Liver (tissue), 9 donors: ENCODE data around the gene CDC42BPB. TPM values are rescaled to one million over a fixed set of nuclear protein-coding genes. Genes with fewer than 3 reads are reported as not detected.

Experiments
- DNase-seq: peaks from one replicate; pipeline ENCODE4 v3.0.0-alpha.2; 2017; ENCODE audit warnings: low spot score
- H3K27ac ChIP-seq, 2 donors: one replicate each; pipeline ENCODE4 v1.7.0; 2013; ENCODE audit warnings: inconsistent platforms in 2 of 2, low read length in 2 of 2, control low read depth in 1 of 2, low read depth in 1 of 2, mild to moderate bottlenecking in 1 of 2
- H3K27me3 ChIP-seq, 4 donors: one replicate each; pipeline versions ENCODE4 v1.6.1 to v1.7.0; 2013; ENCODE audit warnings: low read length in 3 of 4, inconsistent platforms in 1 of 4, mild to moderate bottlenecking in 1 of 4, moderate library complexity in 1 of 4; ENCODE audit not compliant: control insufficient read depth in 4 of 4, insufficient read depth in 4 of 4
- H3K36me3 ChIP-seq, 4 donors: one replicate each; pipeline versions ENCODE4 v1.6.1 to v1.7.0; 2013; ENCODE audit warnings: low read length in 3 of 4, mild to moderate bottlenecking in 3 of 4, low read depth in 1 of 4, moderate library complexity in 1 of 4; ENCODE audit not compliant: control insufficient read depth in 4 of 4, insufficient read depth in 3 of 4
- H3K4me1 ChIP-seq, 4 donors: one replicate each; pipeline versions ENCODE4 v1.6.1 to v1.7.0; 2013; ENCODE audit warnings: low read length in 3 of 4, mild to moderate bottlenecking in 3 of 4, moderate library complexity in 1 of 4; ENCODE audit not compliant: control insufficient read depth in 4 of 4, insufficient read depth in 4 of 4
- H3K4me3 ChIP-seq, 3 donors: one replicate each; pipeline versions ENCODE4 v1.6.1 to v1.7.0; 2013; ENCODE audit warnings: low read length in 3 of 3, control low read depth in 1 of 3, low read depth in 1 of 3, mild to moderate bottlenecking in 1 of 3
- H3K9ac ChIP-seq, 2 donors: one replicate each; pipeline ENCODE4 v1.7.0; 2013; ENCODE audit warnings: low read length in 2 of 2, mild to moderate bottlenecking in 2 of 2, moderate library complexity in 2 of 2, control low read depth in 1 of 2, low read depth in 1 of 2
- H3K9me3 ChIP-seq, 4 donors: one replicate each; pipeline versions ENCODE4 v1.6.1 to v1.7.0; 2013; ENCODE audit warnings: low read length in 3 of 4; ENCODE audit not compliant: control insufficient read depth in 4 of 4
- GABPA ChIP-seq, 2 donors: IDR thresholded peaks in 1 of 2; conservative IDR thresholded peaks in 1 of 2; 2 replicates each; pipeline ENCODE4 v1.6.1; 2016; ENCODE audit warnings: antibody characterized with exemption in 2 of 2, mild to moderate bottlenecking in 1 of 2, moderate library complexity in 1 of 2
- HNF4A ChIP-seq, 2 donors: conservative IDR thresholded peaks; 2 replicates each; pipeline ENCODE4 v1.6.1; 2016; ENCODE audit warnings: antibody characterized with exemption in 2 of 2, mild to moderate bottlenecking in 2 of 2
- HNF4G ChIP-seq: IDR thresholded peaks from 2 replicates; pipeline ENCODE4 v1.6.1; 2016; ENCODE audit warnings: antibody characterized with exemption
- NR2F2 ChIP-seq: IDR thresholded peaks from 2 replicates; pipeline ENCODE4 v1.6.1; 2016; ENCODE audit warnings: antibody characterized with exemption
- RAD21 ChIP-seq, 2 donors: IDR thresholded peaks; 2 replicates each; pipeline ENCODE4 v1.6.1; 2016; ENCODE audit warnings: antibody characterized with exemption in 2 of 2, mild to moderate bottlenecking in 2 of 2
- RXRA ChIP-seq, 2 donors: IDR thresholded peaks; 2 replicates each; pipeline ENCODE4 v1.6.1; 2017 to 2018; ENCODE audit warnings: antibody characterized with exemption in 2 of 2, mild to moderate bottlenecking in 1 of 2
- SP1 ChIP-seq: IDR thresholded peaks from 2 replicates; pipeline ENCODE4 v1.6.1; 2018; ENCODE audit warnings: antibody characterized with exemption, mild to moderate bottlenecking
- TAF1 ChIP-seq: conservative IDR thresholded peaks from 2 replicates; pipeline ENCODE4 v1.6.1; 2016; ENCODE audit warnings: antibody characterized with exemption, mild to moderate bottlenecking
- YY1 ChIP-seq: IDR thresholded peaks from 2 replicates; pipeline ENCODE4 v1.6.1; 2016; ENCODE audit warnings: antibody characterized with exemption, mild to moderate bottlenecking
- WGBS: extraction: QIAGEN DNeasy Blood & Tissue Kit; methylation state at CpG from one replicate; pipeline ENCODE4 v1.1.7; 2013; 5-methylcytosine and 5-hydroxymethylcytosine counted together
- polyA plus RNA-seq, 2 donors: library from polyadenylated mRNA; stranded (reverse) in 1 of 2; unstranded in 1 of 2; fragments of 200-250 nt in 1 of 2; fragments of >200 nt in 1 of 2; fragmentation: Nextera tagmentation in 1 of 2; extraction: Ambion mirVana in 1 of 2; gene quantifications; one replicate each; pipeline versions ENCODE4 v1.2.1 to v1.2.3, GENCODE V29; 2013 to 2015
- total RNA-seq, 2 donors: library from RNA; depleted of rRNA; stranded (reverse); fragments of >200 nt; gene quantifications; one replicate each; pipeline ENCODE4 v1.2.3, GENCODE V29; 2014
- TF ChIP-seq, protein P1 (sequence below): IDR thresholded peaks from 2 replicates; pipeline ENCODE4 v1.6.1; 2016; ENCODE audit warnings: antibody characterized with exemption
- TF ChIP-seq, protein P2 (sequence below): IDR thresholded peaks from 2 replicates; pipeline ENCODE4 v1.6.1; 2016; ENCODE audit warnings: antibody characterized with exemption
- TF ChIP-seq, protein P3 (sequence below): IDR thresholded peaks from 2 replicates; pipeline ENCODE4 v1.6.1; 2016; ENCODE audit warnings: antibody characterized with exemption
- TF ChIP-seq, protein P4 (sequence below): IDR thresholded peaks from 2 replicates; pipeline ENCODE4 v1.6.1; 2016; ENCODE audit warnings: antibody characterized with exemption, mild to moderate bottlenecking
- donor health status: healthy.
- donor health status: healthy.
- donor health status: healthy.
- donor health status: healthy.
- donor health status: healthy.

Gene CDC42BPB
- total and polyA plus RNA-seq, 4 donors = 4.1 to 78.7 (median 29.7) TPM

DNA sequence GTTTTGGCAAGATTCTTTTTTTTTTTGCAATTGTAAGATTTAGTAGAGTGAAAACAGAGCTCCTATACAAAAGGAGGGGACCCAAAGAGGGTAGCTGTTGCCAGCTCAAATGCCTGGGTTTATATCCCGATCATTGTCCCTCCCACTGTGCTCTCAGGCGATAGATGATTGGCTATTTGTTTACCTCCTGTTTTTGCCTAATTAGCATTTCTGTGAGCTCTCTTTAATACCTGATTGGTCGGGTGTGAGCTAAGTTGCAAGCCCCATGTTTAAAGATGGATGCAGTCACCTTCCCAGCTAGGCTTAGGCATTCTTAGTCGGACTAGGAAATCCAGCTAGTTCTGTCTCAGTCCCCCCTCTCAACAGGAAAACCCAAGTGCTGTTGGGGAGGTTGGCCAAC, 39.0 kb upstream of the CDC42BPB start:
- WGBS = 84% methylated on average over 4 of the region's 4 CpGs
- H3K9me3 ChIP-seq = no peaks in the 10 kb centered on the region
- peaks cover 12 to 77% (median 50%) of the 10 kb centered on the region in 4 donors for H3K4me1 ChIP-seq
- TF ChIP-seq, protein P1, sequence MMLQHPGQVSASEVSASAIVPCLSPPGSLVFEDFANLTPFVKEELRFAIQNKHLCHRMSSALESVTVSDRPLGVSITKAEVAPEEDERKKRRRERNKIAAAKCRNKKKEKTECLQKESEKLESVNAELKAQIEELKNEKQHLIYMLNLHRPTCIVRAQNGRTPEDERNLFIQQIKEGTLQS = no peak
- no peak for TF ChIP-seq SP1
- DNase-seq = no peak
- no peak overlapping the region for H3K9ac ChIP-seq
- no peak overlapping the region for H3K4me3 ChIP-seq
- no peaks in the 10 kb centered on the region for H3K36me3 ChIP-seq
- no peak overlapping the region for H3K27ac ChIP-seq
- H3K27me3 ChIP-seq = no peaks in the 10 kb centered on the region

DNA sequence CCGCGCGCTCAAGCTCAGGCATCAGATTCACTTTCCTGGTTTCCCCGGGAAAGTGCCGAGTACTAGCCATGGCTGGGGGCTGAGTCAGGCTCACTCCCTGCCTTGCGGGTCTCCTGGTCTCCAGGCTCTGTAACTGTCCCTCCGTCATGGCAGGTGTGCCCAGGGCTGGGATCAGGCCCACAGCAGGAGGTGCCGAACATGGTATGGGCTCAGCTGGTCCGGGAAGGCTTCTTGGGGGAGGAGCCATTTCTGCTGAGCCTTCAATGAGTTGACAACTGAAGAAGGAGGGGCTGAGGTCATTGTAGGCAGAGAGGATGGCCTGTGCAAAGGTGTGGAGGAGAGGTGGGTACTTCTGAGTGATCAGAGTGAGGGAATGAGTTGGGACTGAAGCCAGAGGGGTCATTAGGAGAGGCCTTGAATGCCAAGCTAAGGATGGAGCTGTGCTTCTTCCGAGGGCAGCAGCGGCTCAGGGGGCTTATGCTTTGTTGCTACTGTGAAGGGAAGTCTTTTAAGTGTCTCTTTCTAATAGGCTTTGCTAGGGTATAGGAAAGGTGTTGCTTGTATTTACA, 37.9 kb upstream of the CDC42BPB start:
- no peak for TF ChIP-seq TAF1
- TF ChIP-seq, protein P2, sequence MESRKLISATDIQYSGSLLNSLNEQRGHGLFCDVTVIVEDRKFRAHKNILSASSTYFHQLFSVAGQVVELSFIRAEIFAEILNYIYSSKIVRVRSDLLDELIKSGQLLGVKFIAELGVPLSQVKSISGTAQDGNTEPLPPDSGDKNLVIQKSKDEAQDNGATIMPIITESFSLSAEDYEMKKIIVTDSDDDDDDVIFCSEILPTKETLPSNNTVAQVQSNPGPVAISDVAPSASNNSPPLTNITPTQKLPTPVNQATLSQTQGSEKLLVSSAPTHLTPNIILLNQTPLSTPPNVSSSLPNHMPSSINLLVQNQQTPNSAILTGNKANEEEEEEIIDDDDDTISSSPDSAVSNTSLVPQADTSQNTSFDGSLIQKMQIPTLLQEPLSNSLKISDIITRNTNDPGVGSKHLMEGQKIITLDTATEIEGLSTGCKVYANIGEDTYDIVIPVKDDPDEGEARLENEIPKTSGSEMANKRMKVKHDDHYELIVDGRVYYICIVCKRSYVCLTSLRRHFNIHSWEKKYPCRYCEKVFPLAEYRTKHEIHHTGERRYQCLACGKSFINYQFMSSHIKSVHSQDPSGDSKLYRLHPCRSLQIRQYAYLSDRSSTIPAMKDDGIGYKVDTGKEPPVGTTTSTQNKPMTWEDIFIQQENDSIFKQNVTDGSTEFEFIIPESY = no peak
- no peak for TF ChIP-seq RXRA (IDR thresholded peaks at IDR 0.05)
- peak; percentile 76 for TF ChIP-seq YY1
- WGBS = 39% methylated on average over 11 of the region's 11 CpGs
- Histone ChIP-seq H3K4me1 (peaks cover 11 to 72% (median 43%) of the 10 kb centered on the region in 4 donors), H3K9ac (peak overlapping the region; percentile 15 to 86), H3K27ac (peak overlapping the region; percentile 78 to 86), H3K36me3 (no peaks in the 10 kb centered on the region), H3K9me3 (no peaks in the 10 kb centered on the region), H3K4me3 (peak overlapping the region; percentile 35 to 79 (median 58)), H3K27me3 (no peaks in the 10 kb centered on the region)
- DNase-seq = no peak

DNA sequence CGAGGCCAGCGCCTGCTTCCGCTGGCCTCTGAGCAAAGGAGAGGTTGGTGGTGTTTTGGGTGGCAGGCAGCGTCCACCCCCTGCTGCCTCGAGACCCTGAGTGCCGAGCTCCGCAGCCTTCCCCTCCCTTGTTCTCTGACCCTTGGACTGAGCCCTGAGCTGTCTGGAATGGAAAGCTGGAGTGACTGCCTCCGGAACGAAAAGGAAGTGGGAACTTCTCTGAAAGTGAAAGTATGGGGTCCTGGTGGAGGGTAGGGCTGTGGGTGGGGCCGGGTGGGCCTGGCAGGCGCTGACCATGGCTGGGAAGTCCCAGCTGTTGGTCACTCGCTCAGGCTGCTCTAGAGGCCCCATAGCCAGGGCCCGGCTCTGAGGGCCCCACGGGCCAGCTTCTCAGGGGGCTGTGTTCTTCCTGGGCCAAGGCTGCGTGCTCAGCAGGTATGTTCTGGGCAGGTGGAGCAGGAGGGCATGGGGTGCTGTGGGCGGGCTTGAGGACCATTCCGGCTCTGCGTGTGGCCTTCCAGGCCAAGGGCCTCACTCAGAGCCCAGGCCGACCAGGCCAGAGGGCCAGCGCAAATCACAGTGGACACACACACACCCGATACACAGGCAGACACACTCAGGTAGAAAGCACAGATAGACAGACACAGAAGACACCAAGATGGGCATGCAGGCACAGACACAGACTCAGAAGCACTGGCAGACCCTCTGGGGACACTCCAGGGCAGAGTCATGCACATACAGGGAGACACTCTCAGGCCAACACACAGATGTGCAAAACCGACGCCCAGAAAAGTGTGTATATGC, 37.3 kb upstream of the CDC42BPB start, which contains the start of gene EXOC3L4:
TSS of gene EXOC3L4 (plus strand) at position 320 of the 804 bp plus-strand sequence. CDS start 5,495 bp downstream, outside the sequence.
- H3K4me3 ChIP-seq = peak within 1 kb of the TSS; percentile 35 to 79 (median 58)
- H3K9me3 ChIP-seq = no peaks in the 10 kb centered on the region
- H3K4me1 ChIP-seq = peaks cover 11 to 66% (median 37%) of the 10 kb centered on the region in 4 donors
- H3K27ac ChIP-seq = peak within 1 kb of the TSS; percentile 78 to 86
- TF ChIP-seq HNF4G (peak; percentile 65), HNF4A (conservative IDR thresholded peaks at IDR 0.05) (peak; percentile 78 to 80), RXRA (IDR thresholded peaks at IDR 0.05) (peak in 1 of 2 donors; percentile 40), SP1 (peak; percentile 68), GABPA (IDR thresholded peaks at IDR 0.05 in 1 of 2, conservative IDR thresholded peaks at IDR 0.05 in 1 of 2) (peak in 1 of 2 donors; percentile 19), NR2F2 (peak; percentile 10), RAD21 (IDR thresholded peaks at IDR 0.05) (peak in 1 of 2 donors; percentile 14)
- TF ChIP-seq, protein P3, sequence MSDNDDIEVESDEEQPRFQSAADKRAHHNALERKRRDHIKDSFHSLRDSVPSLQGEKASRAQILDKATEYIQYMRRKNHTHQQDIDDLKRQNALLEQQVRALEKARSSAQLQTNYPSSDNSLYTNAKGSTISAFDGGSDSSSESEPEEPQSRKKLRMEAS = no peak
- TF ChIP-seq, protein P4, sequence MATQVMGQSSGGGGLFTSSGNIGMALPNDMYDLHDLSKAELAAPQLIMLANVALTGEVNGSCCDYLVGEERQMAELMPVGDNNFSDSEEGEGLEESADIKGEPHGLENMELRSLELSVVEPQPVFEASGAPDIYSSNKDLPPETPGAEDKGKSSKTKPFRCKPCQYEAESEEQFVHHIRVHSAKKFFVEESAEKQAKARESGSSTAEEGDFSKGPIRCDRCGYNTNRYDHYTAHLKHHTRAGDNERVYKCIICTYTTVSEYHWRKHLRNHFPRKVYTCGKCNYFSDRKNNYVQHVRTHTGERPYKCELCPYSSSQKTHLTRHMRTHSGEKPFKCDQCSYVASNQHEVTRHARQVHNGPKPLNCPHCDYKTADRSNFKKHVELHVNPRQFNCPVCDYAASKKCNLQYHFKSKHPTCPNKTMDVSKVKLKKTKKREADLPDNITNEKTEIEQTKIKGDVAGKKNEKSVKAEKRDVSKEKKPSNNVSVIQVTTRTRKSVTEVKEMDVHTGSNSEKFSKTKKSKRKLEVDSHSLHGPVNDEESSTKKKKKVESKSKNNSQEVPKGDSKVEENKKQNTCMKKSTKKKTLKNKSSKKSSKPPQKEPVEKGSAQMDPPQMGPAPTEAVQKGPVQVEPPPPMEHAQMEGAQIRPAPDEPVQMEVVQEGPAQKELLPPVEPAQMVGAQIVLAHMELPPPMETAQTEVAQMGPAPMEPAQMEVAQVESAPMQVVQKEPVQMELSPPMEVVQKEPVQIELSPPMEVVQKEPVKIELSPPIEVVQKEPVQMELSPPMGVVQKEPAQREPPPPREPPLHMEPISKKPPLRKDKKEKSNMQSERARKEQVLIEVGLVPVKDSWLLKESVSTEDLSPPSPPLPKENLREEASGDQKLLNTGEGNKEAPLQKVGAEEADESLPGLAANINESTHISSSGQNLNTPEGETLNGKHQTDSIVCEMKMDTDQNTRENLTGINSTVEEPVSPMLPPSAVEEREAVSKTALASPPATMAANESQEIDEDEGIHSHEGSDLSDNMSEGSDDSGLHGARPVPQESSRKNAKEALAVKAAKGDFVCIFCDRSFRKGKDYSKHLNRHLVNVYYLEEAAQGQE = no peak
- TF ChIP-seq, protein P1 = no peak
- DNase-seq = no peak
- WGBS = 19% methylated on average over 23 of the region's 23 CpGs
- H3K36me3 ChIP-seq = no peaks in the 10 kb centered on the region
- H3K9ac ChIP-seq = peak within 1 kb of the TSS; percentile 15 to 86
- no peaks in the 10 kb centered on the region for H3K27me3 ChIP-seq
